HCT116 (cell line): ENCODE data around the gene NAA35.

Source experiments
- CTCF ChIP-seq, 3 experiments: fragments of 200-600 bp in 1 of 3; sonication (generic) in 1 of 3; IDR thresholded peaks in 2 of 3; conservative IDR thresholded peaks in 1 of 3; 2 replicates each; pipeline ENCODE4 v1.5.1; 2012 to 2017; ENCODE audit warnings: low read depth in 2 of 3, low read length in 2 of 3, antibody characterized with exemption in 1 of 3, borderline replicate concordance in 1 of 3, control low read depth in 1 of 3, mild to moderate bottlenecking in 1 of 3, mixed read lengths in 1 of 3, mixed run types in 1 of 3, moderate library complexity in 1 of 3; ENCODE audit not compliant: insufficient read depth in 1 of 3
- RAD21 ChIP-seq: IDR thresholded peaks from 2 replicates; pipeline ENCODE4 v1.6.1; 2012; ENCODE audit warnings: low read depth, mild to moderate bottlenecking

GRCh38 chr9:86005253-86005775, 64.4 kb downstream of the NAA35 start:
- TF ChIP-seq CTCF (IDR thresholded peaks at IDR 0.05 in 2 of 3, conservative IDR thresholded peaks at IDR 0.05 in 1 of 3; ENCODE audit: borderline replicate concordance in 1 of 3, insufficient read depth in 1 of 3, low read depth in 2 of 3, low read length in 2 of 3) (no peak), RAD21 (no peak)
